K562 (cell line): ENCODE measurements around the gene NAT14.

ENCODE experiments used
- CTCFL ChIP-seq: IDR thresholded peaks from 2 replicates; pipeline ENCODE4 v1.6.1; 2011; ENCODE audit warnings: borderline replicate concordance, low read depth, mild to moderate bottlenecking, moderate library complexity, low read length; ENCODE audit not compliant: insufficient read depth, poor library complexity, severe bottlenecking
- HNRNPH1 ChIP-seq: fragments of 200-400 bp; formaldehyde crosslinking; optimal IDR thresholded peaks from 2 replicates; pipeline ENCODE3; 2017; ENCODE audit warnings: low read depth, mild to moderate bottlenecking, low read length, moderate library complexity
- MTA3 ChIP-seq: fragments of 450-650 bp; formaldehyde crosslinking; IDR thresholded peaks from 2 replicates; pipeline ENCODE4 v1.6.1; 2017; ENCODE audit warnings: mild to moderate bottlenecking, borderline replicate concordance
- POLR2A ChIP-seq: fragments of 450-650 bp; conservative IDR thresholded peaks from 2 replicates; pipeline ENCODE4 v1.6.1; 2016
- RFX5 ChIP-seq: IDR thresholded peaks from 2 replicates; pipeline ENCODE4 v1.6.1; 2011; ENCODE audit warnings: low read depth, mild to moderate bottlenecking, improper control_type of control experiment, low read length
- ZNF146 ChIP-seq: IDR thresholded peaks from one replicate; pipeline ENCODE4 v1.6.1; 2018; ENCODE audit warnings: missing compliant biosample characterization; ENCODE audit not compliant: unreplicated experiment
- ZNF76 ChIP-seq: fragments of 250-450 bp; sonication (Bioruptor Pico); IDR thresholded peaks from 2 replicates; pipeline ENCODE4 v1.4.0; 2020; ENCODE audit warnings: mild to moderate bottlenecking, moderate library complexity, borderline replicate concordance

- TF ChIP-seq HNRNPH1 (no peak), ZNF146 (CRISPR knock-in tag) (no peak), ZNF76 (CRISPR knock-in tag) (no peak), MTA3 (no peak), CTCFL (no peak), RFX5 (no peak), POLR2A (no peak)
Observed at GRCh38 chr19:55460670-55461258, 24.2 kb upstream of the NAT14 start.
